Measurements from ENCODE around the gene PRRT4. TPM values are rescaled to one million over a fixed set of nuclear protein-coding genes. Genes with fewer than 3 reads are reported as not detected.

PRRT4 gene
- total and polyA plus RNA-seq, 5 donors from 2014 or later = 0.06 to 0.42 TPM; not detected in 3

- no peak overlapping the region for H3K4me3 ChIP-seq (ENCODE audit: low read depth, low read length)
- peak overlapping the region in 1 of 3 donors; percentile 43 for H3K27ac Mint-ChIP-seq
Observed at GRCh38 chr7:128385988-128386925, 24.8 kb upstream of the PRRT4 start.

GRCh38 chr7:128384726-128385125 lies 23.2 kb upstream of the PRRT4 start:
- Mint-ChIP-seq H3K27me3 (no peaks in the 10 kb centered on the region), H3K9me3 (no peaks in the 10 kb centered on the region), H3K4me3 (no peak overlapping the region), H3K4me1 (peaks cover 0 to 4% (median 0%) of the 10 kb centered on the region in 4 donors), H3K27ac (no peak overlapping the region), H3K36me3 (no peaks in the 10 kb centered on the region)
- H3K9me3 ChIP-seq (ENCODE audit: control insufficient read depth in 2 of 2, low read length in 2 of 2) = no peaks in the 10 kb centered on the region
- no peak overlapping the region for H3K4me3 ChIP-seq (ENCODE audit: low read depth, low read length)
- DNase-seq = no peak
- H3K36me3 ChIP-seq (ENCODE audit: control insufficient read depth, insufficient read depth, low read length) = no peaks in the 10 kb centered on the region
- ATAC-seq (ENCODE audit: low read depth in 2 of 2) = no peak
- no peaks in the 10 kb centered on the region for H3K4me1 ChIP-seq (ENCODE audit: control insufficient read depth, insufficient read depth, low read length, poor library complexity, severe bottlenecking)
- H3K27me3 ChIP-seq (ENCODE audit: control insufficient read depth, insufficient read depth, low read length) = no peaks in the 10 kb centered on the region
- no peak overlapping the region for H3K27ac ChIP-seq (ENCODE audit: insufficient read depth, low read length, poor library complexity, severe bottlenecking)

More at GRCh38 chr7:128385988-128386925, 24.8 kb upstream of the PRRT4 start:
- no peaks in the 10 kb centered on the region for H3K9me3 Mint-ChIP-seq
- no peak for DNase-seq
- Histone ChIP-seq H3K9me3 (ENCODE audit: control insufficient read depth in 2 of 2, low read length in 2 of 2) (no peaks in the 10 kb centered on the region), H3K27ac (ENCODE audit: insufficient read depth, low read length, poor library complexity, severe bottlenecking) (no peak overlapping the region), H3K27me3 (ENCODE audit: control insufficient read depth, insufficient read depth, low read length) (no peaks in the 10 kb centered on the region), H3K36me3 (ENCODE audit: control insufficient read depth, insufficient read depth, low read length) (no peaks in the 10 kb centered on the region), H3K4me1 (ENCODE audit: control insufficient read depth, insufficient read depth, low read length, poor library complexity, severe bottlenecking) (no peaks in the 10 kb centered on the region)
- no peaks in the 10 kb centered on the region for H3K36me3 Mint-ChIP-seq
- ATAC-seq (ENCODE audit: low read depth in 2 of 2) = no peak
- H3K4me3 Mint-ChIP-seq = no peak overlapping the region
- no peaks in the 10 kb centered on the region for H3K27me3 Mint-ChIP-seq
- H3K4me1 Mint-ChIP-seq = peaks cover 0 to 4% (median 0%) of the 10 kb centered on the region in 4 donors

GRCh38 chr7:128383776-128384175 lies 22.3 kb upstream of the PRRT4 start:
- H3K4me1 Mint-ChIP-seq = peaks cover 0 to 4% (median 0%) of the 10 kb centered on the region in 4 donors
- H3K9me3 ChIP-seq (ENCODE audit: control insufficient read depth in 2 of 2, low read length in 2 of 2) = no peaks in the 10 kb centered on the region
- no peak overlapping the region for H3K27ac ChIP-seq (ENCODE audit: insufficient read depth, low read length, poor library complexity, severe bottlenecking)
- no peak for DNase-seq
- no peaks in the 10 kb centered on the region for H3K36me3 ChIP-seq (ENCODE audit: control insufficient read depth, insufficient read depth, low read length)
- H3K27me3 Mint-ChIP-seq = no peaks in the 10 kb centered on the region
- H3K9me3 Mint-ChIP-seq = no peaks in the 10 kb centered on the region
- no peaks in the 10 kb centered on the region for H3K4me1 ChIP-seq (ENCODE audit: control insufficient read depth, insufficient read depth, low read length, poor library complexity, severe bottlenecking)
- no peak overlapping the region for H3K4me3 Mint-ChIP-seq
- H3K27ac Mint-ChIP-seq = no peak overlapping the region
- ATAC-seq (ENCODE audit: low read depth in 2 of 2) = no peak
- no peaks in the 10 kb centered on the region for H3K36me3 Mint-ChIP-seq
- no peaks in the 10 kb centered on the region for H3K27me3 ChIP-seq (ENCODE audit: control insufficient read depth, insufficient read depth, low read length)
- no peak overlapping the region for H3K4me3 ChIP-seq (ENCODE audit: low read depth, low read length)

GRCh38 chr7:128381161-128381821 lies 19.8 kb upstream of the PRRT4 start:
- Histone ChIP-seq H3K4me3 (ENCODE audit: low read depth, low read length) (no peak overlapping the region), H3K27ac (ENCODE audit: insufficient read depth, low read length, poor library complexity, severe bottlenecking) (no peak overlapping the region), H3K27me3 (ENCODE audit: control insufficient read depth, insufficient read depth, low read length) (peaks cover 2% of the 10 kb centered on the region), H3K36me3 (ENCODE audit: control insufficient read depth, insufficient read depth, low read length) (no peaks in the 10 kb centered on the region), H3K4me1 (ENCODE audit: control insufficient read depth, insufficient read depth, low read length, poor library complexity, severe bottlenecking) (no peaks in the 10 kb centered on the region), H3K9me3 (ENCODE audit: control insufficient read depth in 2 of 2, low read length in 2 of 2) (no peaks in the 10 kb centered on the region)
- Mint-ChIP-seq H3K36me3 (no peaks in the 10 kb centered on the region), H3K4me1 (no peaks in the 10 kb centered on the region), H3K9me3 (no peaks in the 10 kb centered on the region), H3K27me3 (no peaks in the 10 kb centered on the region), H3K4me3 (no peak overlapping the region), H3K27ac (no peak overlapping the region)
- DNase-seq = peak in 1 of 3 donors; percentile 37
- ATAC-seq (ENCODE audit: low read depth in 2 of 2) = no peak

GRCh38 chr7:128380483-128381106 lies 19.1 kb upstream of the PRRT4 start:
- peaks cover 2% of the 10 kb centered on the region for H3K27me3 ChIP-seq (ENCODE audit: control insufficient read depth, insufficient read depth, low read length)
- no peaks in the 10 kb centered on the region for H3K27me3 Mint-ChIP-seq
- no peak overlapping the region for H3K27ac Mint-ChIP-seq
- H3K4me1 ChIP-seq (ENCODE audit: control insufficient read depth, insufficient read depth, low read length, poor library complexity, severe bottlenecking) = no peaks in the 10 kb centered on the region
- H3K4me1 Mint-ChIP-seq = no peaks in the 10 kb centered on the region
- no peak overlapping the region for H3K4me3 Mint-ChIP-seq
- DNase-seq (no peak), ATAC-seq (ENCODE audit: low read depth in 2 of 2) (no peak)
- H3K4me3 ChIP-seq (ENCODE audit: low read depth, low read length) = no peak overlapping the region
- H3K9me3 Mint-ChIP-seq = no peaks in the 10 kb centered on the region
- H3K36me3 ChIP-seq (ENCODE audit: control insufficient read depth, insufficient read depth, low read length) = no peaks in the 10 kb centered on the region
- H3K9me3 ChIP-seq (ENCODE audit: control insufficient read depth in 2 of 2, low read length in 2 of 2) = no peaks in the 10 kb centered on the region
- H3K36me3 Mint-ChIP-seq = no peaks in the 10 kb centered on the region
- H3K27ac ChIP-seq (ENCODE audit: insufficient read depth, low read length, poor library complexity, severe bottlenecking) = no peak overlapping the region

GRCh38 chr7:128379900-128380479 lies 18.5 kb upstream of the PRRT4 start:
- Histone ChIP-seq H3K4me1 (ENCODE audit: control insufficient read depth, insufficient read depth, low read length, poor library complexity, severe bottlenecking) (no peaks in the 10 kb centered on the region), H3K27ac (ENCODE audit: insufficient read depth, low read length, poor library complexity, severe bottlenecking) (no peak overlapping the region), H3K36me3 (ENCODE audit: control insufficient read depth, insufficient read depth, low read length) (no peaks in the 10 kb centered on the region), H3K4me3 (ENCODE audit: low read depth, low read length) (no peak overlapping the region), H3K27me3 (ENCODE audit: control insufficient read depth, insufficient read depth, low read length) (peaks cover 2% of the 10 kb centered on the region), H3K9me3 (ENCODE audit: control insufficient read depth in 2 of 2, low read length in 2 of 2) (no peaks in the 10 kb centered on the region)
- peaks cover under 1% of the 10 kb centered on the region for H3K27me3 Mint-ChIP-seq
- no peak overlapping the region for H3K4me3 Mint-ChIP-seq
- no peaks in the 10 kb centered on the region for H3K9me3 Mint-ChIP-seq
- H3K4me1 Mint-ChIP-seq = no peaks in the 10 kb centered on the region
- DNase-seq (no peak), ATAC-seq (ENCODE audit: low read depth in 2 of 2) (no peak)
- H3K36me3 Mint-ChIP-seq = no peaks in the 10 kb centered on the region
- H3K27ac Mint-ChIP-seq = no peak overlapping the region

GRCh38 chr7:128378637-128379036 lies 17.1 kb upstream of the PRRT4 start:
- Histone ChIP-seq H3K4me3 (ENCODE audit: low read depth, low read length) (no peak overlapping the region), H3K27ac (ENCODE audit: insufficient read depth, low read length, poor library complexity, severe bottlenecking) (no peak overlapping the region), H3K36me3 (ENCODE audit: control insufficient read depth, insufficient read depth, low read length) (no peaks in the 10 kb centered on the region), H3K27me3 (ENCODE audit: control insufficient read depth, insufficient read depth, low read length) (peaks cover 2% of the 10 kb centered on the region), H3K4me1 (ENCODE audit: control insufficient read depth, insufficient read depth, low read length, poor library complexity, severe bottlenecking) (no peaks in the 10 kb centered on the region), H3K9me3 (ENCODE audit: control insufficient read depth in 2 of 2, low read length in 2 of 2) (no peaks in the 10 kb centered on the region)
- no peaks in the 10 kb centered on the region for H3K36me3 Mint-ChIP-seq
- no peak overlapping the region for H3K4me3 Mint-ChIP-seq
- DNase-seq (no peak), ATAC-seq (ENCODE audit: low read depth in 2 of 2) (no peak)
- H3K27me3 Mint-ChIP-seq = peaks cover 11% of the 10 kb centered on the region
- H3K9me3 Mint-ChIP-seq = peaks cover 0 to 2% (median 0%) of the 10 kb centered on the region in 7 donors
- H3K4me1 Mint-ChIP-seq = no peaks in the 10 kb centered on the region
- H3K27ac Mint-ChIP-seq = peak overlapping the region in 1 of 3 donors; percentile 20

All from CD4-positive, CD25-positive, alpha-beta regulatory T cell (primary cell).